IMR-90 (cell line): Measurements from ENCODE around the gene ALKBH5. TPM values are rescaled to one million over a fixed set of nuclear protein-coding genes. Genes with fewer than 3 reads are reported as not detected.
A peak's percentile ranks its signal among the peaks of the same experiment; 100 is the strongest.

Experiments
- ATAC-seq: fragments of 200-7000 bp; cut with Tn5 transposase; 2 replicates; pipeline ENCODE4 v1.9.1; 2020; ENCODE audit warnings: low read depth, mild to moderate bottlenecking, moderate library complexity
- BruUV-seq: library from RNA; stranded (reverse); fragments of 400-500 nt; replicated peaks from 2 replicates; lab custom pipeline; 2021; lab: Mats Ljungman, UMichigan
- CTCF ChIA-PET: fragments of 300-600 bp; formaldehyde crosslinking; extraction: SDS; loops from one replicate; lab custom pipeline; 2021; ENCODE audit warnings: antibody characterized with exemption; lab: Yijun Ruan, JAX
- POLR2A ChIA-PET: fragments of 300-600 bp; sonication (Branson Sonifier 250); formaldehyde crosslinking; loops from one replicate; lab custom pipeline; 2022; ENCODE audit warnings: antibody characterized with exemption; ENCODE audit not compliant: unreplicated experiment; lab: Charles Lee
- DNase-seq: peaks from one replicate; pipeline ENCODE4 v3.0.0; 2013
- H2AFZ ChIP-seq: replicated peaks from 2 replicates; pipeline ENCODE3; 2013; ENCODE audit warnings: low read length, mild to moderate bottlenecking; ENCODE audit not compliant: poor library complexity
- H2AK5ac ChIP-seq: 2 replicates; pipeline ENCODE4 v1.6.1; 2013; ENCODE audit warnings: low read depth, low read length, inconsistent platforms
- H2AK9ac ChIP-seq: replicated peaks from 2 replicates; pipeline ENCODE3; 2013; ENCODE audit warnings: mild to moderate bottlenecking, low read depth, low read length, moderate library complexity; ENCODE audit not compliant: poor library complexity
- H2BK120ac ChIP-seq: 2 replicates; pipeline ENCODE4 v1.6.1; 2013; ENCODE audit warnings: low read depth, low read length, inconsistent platforms
- H2BK15ac ChIP-seq: 3 replicates; pipeline ENCODE4 v1.6.1; 2013; ENCODE audit warnings: low read depth, low read length, inconsistent platforms
- H2BK20ac ChIP-seq: 2 replicates; pipeline ENCODE4 v1.6.1; 2013; ENCODE audit warnings: low read depth, mild to moderate bottlenecking, inconsistent platforms, low read length, moderate library complexity
- H2BK5ac ChIP-seq: 2 replicates; pipeline ENCODE4 v1.6.1; 2013; ENCODE audit warnings: mild to moderate bottlenecking, low read depth, low read length, inconsistent platforms; ENCODE audit not compliant: poor library complexity, severe bottlenecking
- H3K14ac ChIP-seq: replicated peaks from 2 replicates; pipeline ENCODE4 v1.6.1; 2013; ENCODE audit warnings: low read depth, low read length, inconsistent platforms
- H3K18ac ChIP-seq: 2 replicates; pipeline ENCODE4 v1.6.1; 2013; ENCODE audit warnings: low read depth, low read length, control low read depth
- H3K23ac ChIP-seq: 2 replicates; pipeline ENCODE4 v1.6.1; 2013; ENCODE audit warnings: low read depth, low read length, inconsistent platforms
- H3K27ac ChIP-seq: 2 replicates; pipeline ENCODE4 v1.5.1; 2013; ENCODE audit warnings: mild to moderate bottlenecking, control low read depth, low read length; ENCODE audit not compliant: insufficient read depth
- H3K27me3 ChIP-seq: 2 replicates; pipeline ENCODE4 v1.6.1; 2013; ENCODE audit warnings: low read length; ENCODE audit not compliant: control insufficient read depth, insufficient read depth
- H3K36me3 ChIP-seq: 2 replicates; pipeline ENCODE4 v1.6.1; 2013; ENCODE audit warnings: low read length, mixed read lengths; ENCODE audit not compliant: control insufficient read depth, insufficient read depth
- H3K4ac ChIP-seq: 2 replicates; pipeline ENCODE4 v1.6.1; 2013; ENCODE audit warnings: low read depth, low read length, inconsistent platforms
- H3K4me1 ChIP-seq: 2 replicates; pipeline ENCODE4 v1.6.1; 2013; ENCODE audit warnings: low read length, mixed read lengths; ENCODE audit not compliant: control insufficient read depth, insufficient read depth
- H3K4me2 ChIP-seq: 2 replicates; pipeline ENCODE4 v1.6.1; 2013; ENCODE audit warnings: low read depth, mild to moderate bottlenecking, control low read depth, low read length, moderate library complexity
- H3K4me3 ChIP-seq: 2 replicates; pipeline ENCODE4 v1.5.1; 2013; ENCODE audit warnings: low read depth, mild to moderate bottlenecking, control low read depth, low read length, moderate library complexity; ENCODE audit not compliant: insufficient read depth
- H3K56ac ChIP-seq: 2 replicates; pipeline ENCODE4 v1.6.1; 2013; ENCODE audit warnings: low read length, inconsistent platforms; ENCODE audit not compliant: insufficient read depth; ENCODE audit errors: extremely low read depth
- H3K79me1 ChIP-seq, 2 experiments: 2 replicates each; pipeline ENCODE4 v1.6.1; 2013; ENCODE audit warnings: low read length in 2 of 2, inconsistent platforms in 1 of 2, low read depth in 1 of 2
- H3K9ac ChIP-seq: 2 replicates; pipeline ENCODE4 v1.6.1; 2013; ENCODE audit warnings: low read depth, low read length, control low read depth
- H3K9me1 ChIP-seq: 2 replicates; pipeline ENCODE4 v1.6.1; 2013; ENCODE audit warnings: low read length, inconsistent platforms; ENCODE audit not compliant: insufficient read depth
- H3K9me3 ChIP-seq: 2 replicates; pipeline ENCODE4 v1.6.1; 2013; ENCODE audit warnings: low read length; ENCODE audit not compliant: control insufficient read depth, insufficient read depth
- H4K20me1 ChIP-seq: 2 replicates; pipeline ENCODE4 v1.6.1; 2013; ENCODE audit warnings: low read length, inconsistent platforms; ENCODE audit not compliant: insufficient read depth
- H4K5ac ChIP-seq: 2 replicates; pipeline ENCODE4 v1.6.1; 2013; ENCODE audit warnings: mild to moderate bottlenecking, low read depth, low read length, control low read depth
- H4K8ac ChIP-seq, 2 experiments: 2 replicates each; pipeline ENCODE4 v1.6.1; 2013; ENCODE audit warnings: low read depth in 2 of 2, low read length in 2 of 2, control low read depth in 1 of 2, inconsistent platforms in 1 of 2
- H4K91ac ChIP-seq: 2 replicates; pipeline ENCODE4 v1.6.1; 2013; ENCODE audit warnings: low read depth, low read length, inconsistent platforms; ENCODE audit not compliant: insufficient read depth
- MAZ ChIP-seq: IDR thresholded peaks from 2 replicates; pipeline ENCODE4 v1.6.1; 2012; ENCODE audit warnings: low read depth, mild to moderate bottlenecking, low read length, improper control_type of control experiment, moderate library complexity, borderline replicate concordance
- POLR2A ChIP-seq: IDR thresholded peaks from 2 replicates; pipeline ENCODE4 v1.6.1; 2012; ENCODE audit warnings: mild to moderate bottlenecking, low read depth, low read length
- SMC3 ChIP-seq: fragments of 150-350 bp; IDR thresholded peaks from 2 replicates; pipeline ENCODE4 v1.6.1; 2016; ENCODE audit warnings: low read depth, mild to moderate bottlenecking, antibody characterized with exemption, low read length, moderate library complexity
- WGBS, 2 experiments: methylation state at CpG; one replicate each; pipeline versions ENCODE4 v1.1.5 to v1.1.7; 2013; ENCODE audit warnings: missing lambda C conversion rate in 2 of 2; ENCODE audit not compliant: insufficient read length in 1 of 2; ENCODE audit errors: extremely low coverage in 2 of 2; 5-methylcytosine and 5-hydroxymethylcytosine counted together
- dilution Hi-C: fragments of 300-500 bp; cut with HindIII; formaldehyde crosslinking; loops from one replicate; pipeline ENCODE4 v1.14.3; 2018; ENCODE audit warnings: low sequenced_read_pairs; ENCODE audit not compliant: unreplicated experiment
- in situ Hi-C: fragments of 300-500 bp; cut with MboI; formaldehyde crosslinking; loops from 3 replicates; pipeline ENCODE4 v1.14.3; 2019; ENCODE audit warnings: low sequenced_read_pairs, inconsistent platforms, mixed read lengths
- intact Hi-C: fragments of 100-400 bp; cut with micrococcal nuclease; formaldehyde crosslinking; loops from 2 replicates; pipeline ENCODE4 v1.10.0; 2022
- polyA plus RNA-seq, 3 experiments: library from polyadenylated mRNA; depleted of rRNA; stranded (reverse); fragments of >200 nt; gene quantifications; 2 replicates each; pipeline ENCODE4 v1.2.3, GENCODE V29; 2012; ENCODE audit warnings: low replicate concordance in 1 of 3
- total RNA-seq: library from RNA; depleted of rRNA; stranded (reverse); fragments of >200 nt; gene quantifications from 2 replicates; pipeline ENCODE4 v1.2.3, GENCODE V29; 2012

ALKBH5 gene
- total and polyA plus RNA-seq, 2 of the 4 experiments (the other 2 are of a cell fraction) = 57.6 to 79.6 TPM

- no peak overlapping the region for H2BK5ac ChIP-seq
- no peak overlapping the region for H3K4ac ChIP-seq
- ATAC-seq (no peak), DNase-seq (peak; percentile 43)
- peaks cover 27% of the 10 kb centered on the region for H3K4me1 ChIP-seq
- H3K79me1 ChIP-seq = peaks cover 7 to 63% of the 10 kb centered on the region in 2 experiments; a peak in 3 of 4 replicates
- peaks cover 61% of the 10 kb centered on the region for H4K20me1 ChIP-seq
- no peak overlapping the region for H3K56ac ChIP-seq
- peak overlapping the region; percentile 69 for H3K14ac ChIP-seq
- H4K8ac ChIP-seq = no peak overlapping the region
- peak overlapping the region; percentile 89 for H3K4me2 ChIP-seq
- ChIA-PET POLR2A (no interaction called here), CTCF (no interaction called here)
- H2AK5ac ChIP-seq = no peak overlapping the region
- no peak overlapping the region for H4K91ac ChIP-seq
- H3K27me3 ChIP-seq = no peaks in the 10 kb centered on the region
- no peak overlapping the region for H3K18ac ChIP-seq
- in situ Hi-C loops (no loop called here), dilution Hi-C loops (no loop called here), intact Hi-C loops (no loop called here)
- no CpG with 5 or more reads among the region's 3 CpGs for WGBS, 2 experiments
- peak overlapping the region; percentile 51 for H3K4me3 ChIP-seq
- H3K9ac ChIP-seq = peak overlapping the region; percentile 92
- peak overlapping the region; percentile 41 for H3K27ac ChIP-seq
- TF ChIP-seq POLR2A (no peak), SMC3 (no peak), MAZ (no peak)
- BruUV-seq = no TSS peak
- peaks cover 36% of the 10 kb centered on the region for H3K9me1 ChIP-seq
- H4K5ac ChIP-seq = no peak overlapping the region
- H2AK9ac ChIP-seq = peak overlapping the region; percentile 80
- no peak overlapping the region for H2BK15ac ChIP-seq
- H3K9me3 ChIP-seq = no peaks in the 10 kb centered on the region
- H3K23ac ChIP-seq = peak overlapping the region; percentile 96
- H2AFZ ChIP-seq = no peak overlapping the region
- H3K36me3 ChIP-seq = peaks cover 22% of the 10 kb centered on the region
- H2BK120ac ChIP-seq = no peak overlapping the region
- H2BK20ac ChIP-seq = no peak overlapping the region
These were observed 1.8 kb downstream of the ALKBH5 start for GRCh38 chr17:18185391-18185790.
